GM18520 (cell line): ENCODE measurements around the gene RECQL5.

Experiments
- ATAC-seq: cut with Tn5 transposase; IDR thresholded peaks from one replicate; pipeline ENCODE4 v1.9.1; 2021; ENCODE audit not compliant: unreplicated experiment

RECQL5 gene

DNA sequence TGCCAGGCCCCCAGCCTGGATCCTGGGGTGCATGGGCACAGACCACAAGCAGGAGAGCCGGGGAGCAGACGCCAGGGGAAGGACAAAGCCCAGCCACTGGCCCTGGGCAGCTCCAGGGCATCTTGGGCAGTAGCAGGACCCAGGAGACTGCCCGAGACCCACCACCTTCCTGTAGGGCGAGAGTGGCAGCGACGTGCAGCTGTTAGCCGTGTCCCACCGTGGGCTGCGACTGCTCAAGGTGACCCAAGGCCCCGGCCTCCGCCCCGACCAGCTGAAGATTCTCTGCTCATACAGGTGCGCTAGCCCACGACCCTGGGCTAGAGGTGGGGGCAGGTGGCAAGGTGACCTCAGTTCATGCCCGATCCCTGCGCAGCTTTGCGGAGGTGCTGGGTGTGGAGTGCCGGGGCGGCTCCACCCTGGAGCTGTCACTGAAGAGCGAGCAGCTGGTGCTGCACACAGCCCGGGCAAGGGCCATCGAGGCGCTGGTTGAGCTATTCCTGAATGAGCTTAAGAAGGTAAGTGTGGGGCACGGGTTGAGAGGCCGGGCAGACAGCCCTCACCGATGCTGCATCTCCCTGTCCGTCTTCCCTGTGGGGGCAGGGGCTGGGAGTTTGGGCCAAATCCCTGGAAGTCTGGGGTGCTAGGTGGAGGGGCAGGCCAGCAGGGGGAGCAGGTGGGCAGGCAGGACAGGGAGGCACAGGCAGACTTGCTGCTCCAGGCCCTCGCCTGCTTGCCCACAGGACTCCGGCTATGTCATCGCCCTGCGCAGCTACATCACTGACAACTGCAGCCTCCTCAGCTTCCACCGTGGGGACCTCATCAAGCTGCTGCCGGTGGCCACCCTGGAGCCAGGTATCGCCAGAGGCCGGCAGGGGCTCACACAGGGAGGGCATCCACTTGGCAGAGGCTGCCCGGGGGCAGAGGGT is 47.2 kb downstream of the RECQL5 start:
- no peak for ATAC-seq

DNA sequence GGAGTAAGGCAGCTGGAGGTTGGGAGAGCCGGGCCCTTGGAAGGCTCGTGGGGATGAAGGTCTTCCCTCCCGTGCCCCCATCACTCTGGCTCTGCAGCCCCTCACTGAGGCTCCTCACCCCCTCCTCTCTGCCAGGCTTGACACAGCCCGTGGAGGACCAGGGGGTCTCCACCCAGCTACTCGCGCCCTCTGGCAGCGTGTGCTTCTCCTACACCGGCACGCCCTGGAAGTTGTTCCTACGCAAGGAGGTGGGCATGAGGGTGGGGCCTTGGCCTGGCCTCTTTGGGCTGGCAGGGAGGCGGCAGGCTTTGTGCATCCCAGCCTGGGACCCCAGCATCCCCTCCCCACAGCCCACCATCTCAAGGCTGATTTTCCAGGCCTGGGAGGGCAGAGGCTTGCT is 49.3 kb downstream of the RECQL5 start:
- no peak for ATAC-seq

DNA sequence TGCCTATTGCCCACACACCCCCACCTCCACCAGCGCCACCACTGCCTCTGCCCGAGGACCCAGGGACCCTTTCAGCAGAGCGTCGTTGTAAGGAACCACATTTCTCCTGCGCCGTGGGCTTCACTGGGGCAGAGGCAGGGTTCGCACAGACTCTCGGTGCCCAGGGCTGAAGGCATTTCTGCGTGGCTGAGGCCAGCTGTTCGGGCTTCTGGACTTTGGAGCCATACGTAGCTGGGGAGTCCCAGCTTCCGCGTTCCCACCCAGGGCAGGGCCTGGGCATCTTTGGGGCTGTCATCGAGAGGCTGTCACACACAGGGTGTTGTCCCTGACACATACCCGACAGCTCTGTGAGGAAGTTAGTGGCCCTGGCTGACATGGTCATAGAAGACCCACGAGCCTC is 49.7 kb downstream of the RECQL5 start:
- ATAC-seq, result no peak

DNA sequence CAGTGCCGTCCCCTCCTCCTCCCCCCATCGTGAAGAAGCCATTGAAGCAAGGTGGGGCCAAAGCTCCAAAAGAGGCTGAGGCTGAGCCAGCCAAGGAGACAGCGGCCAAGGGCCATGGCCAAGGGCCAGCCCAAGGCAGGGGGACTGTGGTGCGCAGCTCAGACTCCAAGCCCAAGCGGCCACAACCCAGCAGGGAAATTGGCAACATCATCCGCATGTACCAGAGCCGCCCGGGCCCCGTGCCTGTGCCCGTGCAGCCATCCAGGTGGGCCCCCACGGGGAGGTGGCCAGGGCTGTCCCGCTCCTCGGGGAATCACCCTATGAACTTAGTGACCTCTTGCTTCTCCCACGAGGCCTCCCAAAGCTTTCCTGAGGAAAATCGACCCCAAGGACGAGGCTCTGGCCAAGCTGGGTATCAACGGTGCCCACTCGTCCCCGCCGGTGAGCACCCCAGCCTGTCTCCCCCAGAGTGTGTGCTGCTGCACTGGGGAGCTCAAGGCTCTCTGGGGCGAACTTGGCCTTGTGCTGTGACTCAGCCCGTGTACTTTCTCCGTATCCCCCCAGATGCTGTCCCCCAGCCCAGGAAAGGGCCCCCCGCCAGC is 50.3 kb downstream of the RECQL5 start:
- ATAC-seq, result no peak

DNA sequence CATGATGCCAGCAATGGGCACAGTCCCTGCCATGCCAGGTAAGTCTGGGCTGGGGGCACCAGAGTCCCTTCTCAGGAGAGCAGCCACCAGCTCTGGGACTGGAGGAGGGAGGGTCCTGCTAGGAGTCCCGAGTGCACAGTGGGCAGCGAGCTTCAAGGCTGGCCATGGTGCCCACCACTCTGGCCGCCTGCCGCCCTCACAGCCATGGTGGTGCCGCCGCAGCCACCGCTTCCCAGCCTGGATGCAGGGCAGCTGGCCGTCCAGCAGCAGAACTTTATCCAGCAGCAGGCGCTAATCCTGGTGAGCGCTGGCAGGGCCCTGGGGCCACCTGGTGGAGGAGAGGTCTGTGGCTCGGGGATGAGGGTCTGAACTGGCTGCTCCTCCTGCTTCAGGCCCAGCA is 51.7 kb downstream of the RECQL5 start:
- no peak for ATAC-seq

DNA sequence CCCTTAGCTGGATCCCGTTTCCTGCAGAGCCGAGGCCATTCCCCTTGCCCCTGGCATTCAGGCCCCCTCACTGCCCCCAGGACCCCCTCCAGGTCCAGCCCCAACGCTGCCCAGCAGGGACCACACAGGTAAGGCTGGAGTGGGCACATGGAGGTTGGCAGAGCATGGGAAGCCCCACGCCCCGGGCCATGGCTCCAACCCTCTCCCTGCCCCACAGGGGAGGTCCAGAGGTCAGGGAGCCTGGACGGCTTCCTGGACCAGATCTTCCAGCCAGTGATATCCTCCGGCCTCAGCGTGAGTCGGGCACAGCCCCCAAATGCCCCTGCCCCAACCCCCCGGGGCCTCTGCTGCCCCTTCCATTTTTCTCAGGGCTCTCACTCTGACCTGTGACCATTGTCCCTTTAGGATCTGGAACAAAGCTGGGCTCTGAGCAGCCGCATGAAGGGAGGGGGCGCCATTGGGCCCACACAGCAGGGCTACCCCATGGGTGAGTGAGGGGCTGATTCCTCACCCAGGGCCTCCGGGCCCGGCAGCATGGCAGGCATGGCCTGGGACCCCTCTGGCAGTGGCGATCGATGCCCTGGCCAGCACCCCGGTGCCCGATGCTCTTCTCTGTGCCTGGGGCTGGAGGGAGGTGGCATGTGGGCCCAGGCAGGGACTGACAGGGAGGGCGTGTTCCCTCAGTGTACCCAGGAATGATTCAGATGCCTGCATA is 52.2 kb downstream of the RECQL5 start:
- no peak for ATAC-seq

DNA sequence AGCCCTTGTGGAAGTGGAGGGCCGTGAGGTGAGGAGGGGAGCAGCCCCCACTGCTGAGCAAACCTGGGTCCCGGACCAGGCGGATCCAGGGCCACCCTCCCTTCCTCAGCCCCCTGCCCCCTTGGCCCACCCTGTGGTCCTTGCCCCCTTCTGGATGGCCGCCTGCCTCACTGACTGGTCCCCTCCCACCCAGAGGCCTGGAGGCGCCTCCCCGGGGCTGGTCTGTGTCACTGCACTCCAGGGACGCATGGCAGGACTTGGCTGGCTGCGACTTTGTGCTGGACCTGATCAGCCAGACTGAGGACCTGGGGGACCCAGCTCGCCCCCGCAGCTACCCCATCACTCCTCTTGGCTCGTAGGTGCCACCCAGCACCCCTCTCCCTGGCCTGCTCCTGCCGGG is 52.9 kb downstream of the RECQL5 start:
- ATAC-seq, result no peak

DNA sequence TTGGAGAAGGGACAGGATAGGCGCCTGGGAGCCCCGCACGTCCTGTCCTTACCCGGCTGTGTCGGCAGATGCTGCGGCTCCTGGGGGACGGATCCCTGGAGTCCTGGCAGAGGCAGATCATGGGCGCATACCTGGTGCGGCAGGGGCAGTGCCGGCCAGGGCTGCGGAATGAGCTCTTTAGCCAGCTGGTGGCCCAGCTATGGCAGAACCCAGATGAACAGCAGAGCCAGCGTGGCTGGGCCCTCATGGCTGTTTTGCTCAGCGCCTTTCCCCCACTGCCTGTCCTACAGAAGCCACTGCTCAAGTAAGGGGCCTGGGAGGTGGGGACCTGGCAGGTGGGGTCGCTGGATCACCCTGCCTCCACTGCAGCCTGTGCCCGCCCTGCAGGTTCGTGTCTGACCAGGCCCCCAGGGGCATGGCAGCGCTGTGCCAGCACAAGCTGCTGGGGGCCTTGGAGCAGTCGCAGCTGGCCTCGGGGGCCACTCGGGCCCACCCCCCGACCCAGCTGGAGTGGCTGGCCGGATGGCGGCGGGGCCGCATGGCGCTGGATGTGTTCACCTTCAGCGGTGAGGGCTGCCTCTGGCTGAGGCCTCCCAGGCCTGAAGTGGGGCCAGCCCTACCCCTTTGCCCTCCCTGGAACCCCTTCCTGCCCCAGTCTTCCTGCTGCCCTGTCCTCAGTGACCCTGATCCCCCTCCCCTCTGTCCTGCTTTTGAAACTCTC is 53.9 kb downstream of the RECQL5 start:
- ATAC-seq, result no peak

DNA sequence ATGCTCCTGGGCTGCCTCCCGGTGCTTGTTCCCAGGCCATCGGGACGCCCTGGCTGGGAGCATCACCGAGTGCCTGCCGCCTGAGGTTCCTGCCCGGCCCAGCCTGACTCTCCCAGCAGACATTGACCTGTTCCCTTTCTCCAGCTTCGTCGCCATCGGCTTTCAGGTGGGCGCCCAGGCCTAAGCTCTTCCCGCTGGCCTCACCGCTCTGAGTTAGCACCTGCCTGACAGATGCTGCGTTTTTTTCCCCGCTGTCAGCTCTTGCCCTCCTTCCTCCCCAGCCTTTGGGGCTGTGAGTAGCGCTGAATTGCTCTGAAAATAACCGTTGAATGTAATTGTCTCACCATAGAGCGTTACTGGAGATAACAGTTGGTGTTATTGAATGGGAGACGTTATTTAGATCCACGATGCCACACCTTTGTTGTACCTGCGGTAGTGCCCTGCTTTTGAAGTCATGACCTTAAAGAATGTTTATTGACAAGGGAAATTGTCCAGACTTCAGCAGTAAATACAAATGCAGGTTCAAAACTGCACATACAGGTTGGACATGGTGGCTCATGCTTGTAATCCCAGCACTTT is 55.0 kb downstream of the RECQL5 start:
- no peak for ATAC-seq

DNA sequence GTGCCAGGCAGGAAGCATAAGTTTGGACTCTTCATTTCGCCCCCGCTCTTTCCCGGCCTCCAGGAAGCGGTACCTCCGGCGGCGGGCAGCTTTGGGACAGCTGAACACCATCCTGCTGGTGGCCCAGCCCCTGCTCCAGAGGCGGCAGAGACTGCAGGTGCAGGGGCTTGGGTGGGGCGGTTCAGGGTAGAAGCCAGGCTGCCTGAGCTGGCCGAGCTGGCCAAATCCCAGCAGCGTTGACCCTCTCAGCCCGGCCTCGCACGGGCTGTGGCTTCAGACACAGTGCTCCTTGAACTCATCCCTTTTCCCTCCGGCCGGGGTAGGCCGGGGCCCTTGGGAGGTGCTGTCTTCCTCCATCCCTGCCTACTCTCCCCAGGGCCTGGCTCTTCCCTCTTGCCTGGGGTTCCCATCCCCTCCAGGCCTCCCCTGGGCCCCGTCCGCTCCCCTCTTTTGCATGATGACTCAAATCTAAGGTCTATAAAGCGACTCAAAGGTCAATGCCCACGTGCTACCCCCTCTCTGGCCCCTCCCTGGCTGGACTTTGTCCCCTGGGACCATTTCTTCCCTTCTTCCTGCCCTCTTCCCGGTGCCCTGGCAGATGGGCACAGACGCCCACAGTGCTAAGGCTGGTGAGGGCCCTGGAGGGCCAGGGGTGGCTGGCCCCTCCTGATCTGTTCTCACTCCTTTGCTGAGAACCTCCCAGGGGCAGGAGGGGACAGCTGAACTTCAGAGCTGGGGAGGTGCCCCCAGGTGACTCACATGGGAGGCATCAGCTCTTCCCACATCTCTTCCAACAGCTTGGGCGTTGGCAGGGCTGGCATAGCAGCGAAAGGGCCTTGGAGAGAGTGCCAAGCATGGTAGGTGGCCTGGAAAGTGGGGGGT is 56.6 kb downstream of the RECQL5 start:
- no peak for ATAC-seq

DNA sequence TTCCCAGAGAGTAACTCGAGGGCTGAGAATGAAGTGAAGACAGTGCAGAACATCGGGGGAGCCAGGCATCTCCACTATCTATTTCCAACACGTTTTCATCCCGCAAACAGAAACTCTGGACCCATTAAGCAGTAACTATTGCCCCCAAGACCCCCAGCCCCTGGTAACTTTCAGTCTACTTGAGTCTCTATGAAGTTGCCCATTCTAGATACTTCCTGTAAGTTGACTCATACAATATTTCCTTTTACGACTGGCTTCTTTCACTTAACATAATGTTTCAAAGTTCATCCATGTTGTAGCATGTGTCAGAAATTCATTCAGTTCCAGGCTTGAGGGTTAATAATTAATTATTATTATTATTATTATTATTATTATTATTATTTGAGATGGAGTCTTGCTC is 59.9 kb downstream of the RECQL5 start:
- no peak for ATAC-seq

DNA sequence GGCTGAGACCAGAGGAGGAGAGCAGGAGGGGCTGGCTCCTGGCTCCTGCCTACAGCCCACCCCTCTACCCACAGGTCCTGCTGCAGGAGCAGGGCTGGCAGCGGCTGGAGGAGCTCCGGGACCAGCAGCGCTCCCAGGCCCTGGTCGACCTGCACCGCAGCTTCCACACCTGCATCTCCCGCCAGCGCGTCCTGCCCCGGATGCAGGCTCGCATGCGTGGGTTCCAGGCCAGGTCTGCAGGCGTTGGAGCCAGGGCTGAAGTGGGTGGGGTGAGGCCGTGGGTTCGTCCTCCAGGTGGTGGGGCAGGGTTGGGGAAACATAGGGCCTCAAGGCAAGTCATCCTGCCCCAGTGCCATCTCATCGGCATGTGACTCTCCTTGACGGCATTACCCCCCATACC is 61.2 kb downstream of the RECQL5 start:
- no peak for ATAC-seq

DNA sequence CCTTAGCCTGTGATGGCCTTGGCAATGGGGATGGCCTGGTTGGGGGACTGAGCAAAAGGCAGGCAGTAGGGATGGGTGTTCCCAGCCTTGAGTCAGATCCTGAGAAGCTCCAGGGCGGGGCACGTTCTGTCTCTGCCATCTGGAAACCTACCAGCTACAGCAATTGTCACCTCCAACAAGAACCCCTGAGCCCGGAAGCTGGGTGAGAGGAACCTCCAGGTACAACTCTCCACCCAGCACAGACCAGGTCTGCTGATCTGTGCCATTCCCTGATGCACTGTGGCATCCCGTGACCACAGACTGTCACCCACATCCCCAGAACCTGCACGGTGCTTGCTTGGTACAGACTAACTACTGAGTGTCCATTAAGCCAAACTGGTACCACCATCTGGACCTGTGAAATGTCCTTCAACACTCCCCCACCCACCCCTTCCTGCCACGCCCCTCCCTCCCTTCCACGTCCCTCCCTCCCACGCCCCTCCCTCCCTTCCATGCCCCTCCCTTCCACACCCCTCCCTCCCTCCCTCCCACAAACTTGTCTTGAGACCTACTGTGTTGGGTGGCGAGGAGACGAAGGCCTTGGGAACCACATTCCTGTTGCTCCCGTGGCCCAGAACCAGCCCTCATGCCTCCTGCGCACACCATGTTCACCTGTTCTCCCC is 62.8 kb downstream of the RECQL5 start:
- no peak for ATAC-seq

DNA sequence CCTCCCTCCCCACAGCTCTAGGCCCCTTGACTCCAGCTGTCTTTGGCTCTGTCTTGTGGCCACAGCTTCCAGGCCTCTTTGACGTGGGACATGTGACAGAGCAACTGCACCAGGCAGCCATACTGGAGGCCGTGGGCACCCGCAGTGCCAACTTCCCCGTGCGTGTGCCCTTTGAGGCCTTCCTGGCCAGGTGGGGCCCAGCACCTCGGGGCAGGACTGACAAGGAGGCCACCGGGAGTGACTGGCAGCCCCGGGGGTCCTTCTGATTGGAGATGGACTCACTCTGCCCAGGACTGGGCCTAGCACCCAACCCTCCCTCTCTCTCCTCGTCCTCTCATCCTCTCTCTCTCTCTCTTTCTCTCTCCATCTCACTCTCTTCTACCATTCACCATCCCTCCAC is 63.8 kb downstream of the RECQL5 start:
- ATAC-seq, result no peak

DNA sequence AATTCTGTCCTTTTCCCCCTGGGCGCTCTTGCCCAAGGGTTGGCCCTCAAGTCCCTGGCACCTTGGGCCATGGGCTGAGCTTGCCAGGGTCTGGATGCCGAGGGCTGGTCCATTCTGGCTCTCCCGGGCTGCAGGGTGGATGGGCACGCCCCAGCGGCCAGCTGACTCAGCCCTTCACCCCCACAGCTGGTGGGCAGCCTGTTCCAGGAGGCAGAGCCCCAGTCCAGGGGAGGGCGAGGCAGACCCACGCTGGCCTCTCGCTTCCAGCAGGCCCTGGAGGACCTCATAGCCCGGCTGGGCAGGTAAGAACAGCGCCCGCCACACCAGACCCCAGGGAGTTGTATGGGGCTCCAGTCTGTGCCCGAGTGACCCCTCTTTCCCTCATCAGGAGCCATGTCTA is 64.3 kb downstream of the RECQL5 start:
- ATAC-seq, result no peak

DNA sequence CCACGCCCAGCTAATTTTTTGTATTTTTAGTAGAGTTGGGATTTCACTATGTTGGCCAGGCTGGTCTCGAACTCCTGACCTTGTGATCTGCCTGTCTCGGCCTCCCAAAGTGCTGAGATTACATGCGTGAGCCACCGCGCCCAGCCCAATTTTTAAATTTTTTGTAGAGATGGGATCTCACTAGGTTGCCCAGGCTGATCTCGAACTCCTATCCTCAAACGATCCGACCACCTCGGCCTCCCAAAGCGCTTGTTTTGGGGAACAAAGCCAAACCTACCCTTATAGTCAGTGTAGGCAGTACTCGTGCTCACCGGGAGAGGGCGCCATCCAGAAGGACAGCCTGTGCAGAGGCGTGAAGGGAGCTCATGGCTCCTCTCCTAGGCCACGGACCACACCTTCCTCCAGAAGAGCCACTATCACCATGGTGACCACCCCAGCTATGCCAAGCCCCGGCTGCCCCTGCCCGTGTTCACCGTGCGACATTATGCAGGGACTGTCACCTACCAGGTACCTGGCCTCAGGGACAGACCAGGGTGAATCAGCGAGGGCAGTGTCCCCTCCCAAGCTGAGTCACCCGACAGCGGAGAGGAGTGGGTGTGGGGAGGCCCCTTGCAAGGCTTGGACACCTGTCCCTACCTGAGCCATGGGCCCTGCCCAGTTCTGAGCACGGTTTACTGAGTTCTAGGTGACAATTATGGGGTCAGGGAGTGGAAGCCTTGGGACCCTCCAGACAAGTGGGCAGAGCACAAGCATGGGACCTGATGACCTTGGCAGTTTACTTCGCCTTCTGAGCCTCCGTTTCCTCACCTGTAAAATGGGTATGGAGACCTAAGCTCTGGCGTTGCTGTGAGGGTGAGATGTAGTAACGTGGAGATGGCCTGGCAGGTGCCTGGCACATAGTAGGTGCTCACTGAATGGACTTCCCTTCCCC is 65.6 kb downstream of the RECQL5 start:
- no peak for ATAC-seq

DNA sequence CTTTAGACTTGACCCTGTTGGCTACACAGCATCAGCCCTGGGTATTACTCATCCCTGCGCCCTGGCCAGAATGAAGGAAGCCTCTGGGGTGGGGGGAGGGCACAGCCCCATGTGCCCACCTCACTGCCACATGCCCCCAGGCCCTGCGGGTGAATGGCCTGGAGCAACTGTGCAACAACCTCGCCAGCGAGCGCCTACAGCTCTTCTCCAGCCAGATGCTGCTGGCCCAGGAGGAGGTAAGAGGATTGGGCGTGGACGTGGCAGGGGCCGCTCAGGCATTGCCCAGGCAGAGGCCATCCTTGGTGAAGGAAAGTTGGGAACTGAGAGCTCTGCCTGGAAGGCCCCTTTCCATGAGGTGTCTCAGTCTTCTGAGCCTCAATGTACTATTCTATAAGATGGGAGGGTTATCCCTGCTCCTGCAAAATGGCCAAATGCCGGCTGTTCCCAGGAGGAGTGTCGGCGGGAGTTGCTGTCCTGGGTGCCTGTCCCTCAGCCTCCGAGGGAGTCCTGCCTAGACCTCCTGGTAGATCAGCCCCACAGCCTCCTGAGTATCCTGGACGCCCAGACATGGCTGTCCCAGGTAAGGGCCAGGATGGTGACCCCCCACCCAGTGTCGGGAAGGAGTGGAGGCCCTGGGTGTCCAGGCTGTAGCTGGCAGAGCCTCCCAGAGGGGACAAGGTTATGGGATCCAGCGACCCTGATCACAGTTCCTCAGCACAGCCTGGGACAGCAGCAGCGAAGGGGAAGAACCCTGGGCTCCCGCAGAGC is 70.5 kb downstream of the RECQL5 start:
- no peak for ATAC-seq

DNA sequence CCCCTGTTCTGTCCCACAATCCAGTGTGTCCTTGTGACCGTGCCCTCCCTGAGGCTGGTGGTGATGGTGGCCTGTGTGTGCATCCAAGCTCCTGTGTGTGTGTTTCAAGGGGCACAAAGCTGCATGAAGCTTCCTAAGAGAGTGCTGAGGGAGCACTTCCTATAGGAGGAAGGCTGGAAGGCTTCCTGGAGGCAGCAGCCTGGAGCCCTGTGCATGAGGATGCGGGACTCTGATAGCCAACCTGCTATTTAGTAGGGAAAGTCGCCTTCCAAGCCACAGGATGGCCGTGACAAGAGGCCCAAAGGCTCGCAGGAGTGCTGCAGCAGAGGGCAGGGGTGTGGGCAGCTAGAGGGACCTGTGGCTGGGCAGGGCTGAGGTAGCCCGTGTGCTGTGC is 71.0 kb downstream of the RECQL5 start:
- no peak for ATAC-seq
